HG03432 (cell line): Measurements from ENCODE around the gene FAM53A.
A peak's percentile ranks its signal among the peaks of the same experiment; 100 is the strongest.
"Not testable (repeated sequence)": the region's sequence is repeated elsewhere in the genome, so short reads cannot be mapped to it uniquely, and the experiment has no call there.

ENCODE experiments used
- ATAC-seq: cut with Tn5 transposase; IDR thresholded peaks from one replicate; pipeline ENCODE4 v1.9.1; 2021; ENCODE audit warnings: mild to moderate bottlenecking, moderate library complexity; ENCODE audit not compliant: unreplicated experiment

FAM53A gene

GRCh38 chr4:1641671-1642070 is 42.4 kb downstream of the FAM53A start:
- no peak for ATAC-seq

- ATAC-seq, result not testable (repeated sequence)
Measured at GRCh38 chr4:1640716-1641503, 43.2 kb downstream of the FAM53A start.

- ATAC-seq, result no peak
Measured at GRCh38 chr4:1640190-1640589, 43.9 kb downstream of the FAM53A start.

GRCh38 chr4:1639299-1639868 is 44.7 kb downstream of the FAM53A start:
- no peak for ATAC-seq

- no peak for ATAC-seq
Measured at GRCh38 chr4:1638873-1639272, 45.2 kb downstream of the FAM53A start.

- ATAC-seq, result no peak
Measured at GRCh38 chr4:1638272-1638598, 45.9 kb downstream of the FAM53A start.

GRCh38 chr4:1637580-1638271 is 46.4 kb downstream of the FAM53A start:
- no peak for ATAC-seq

- ATAC-seq, result no peak
Measured at GRCh38 chr4:1636490-1637211, 47.5 kb downstream of the FAM53A start.

GRCh38 chr4:1635464-1635863 is 48.6 kb downstream of the FAM53A start:
- ATAC-seq, result no peak

GRCh38 chr4:1633993-1634392 is 50.1 kb downstream of the FAM53A start:
- ATAC-seq, result no peak

GRCh38 chr4:1632109-1633104 is 51.7 kb downstream of the FAM53A start:
- no peak for ATAC-seq

GRCh38 chr4:1631136-1631535 is 53.0 kb downstream of the FAM53A start:
- ATAC-seq, result no peak

GRCh38 chr4:1630266-1630665 is 53.8 kb downstream of the FAM53A start:
- ATAC-seq, result no peak

- no peak for ATAC-seq
Measured at GRCh38 chr4:1629699-1630083, 54.4 kb downstream of the FAM53A start.

GRCh38 chr4:1628892-1629698 is 55.0 kb downstream of the FAM53A start:
- peak; percentile 54 for ATAC-seq

- ATAC-seq, result no peak
Measured at GRCh38 chr4:1627417-1628313, 56.4 kb downstream of the FAM53A start.

GRCh38 chr4:1626941-1627340 is 57.2 kb downstream of the FAM53A start:
- ATAC-seq, result no peak

GRCh38 chr4:1626151-1626550 is 58.0 kb downstream of the FAM53A start:
- ATAC-seq, result no peak
